Body of pancreas (tissue), 4 donors: ENCODE measurements around the gene EAPP. TPM values are rescaled to one million over a fixed set of nuclear protein-coding genes. Genes with fewer than 3 reads are reported as not detected.

Source experiments
- ATAC-seq: fragments of 150-250 bp; one replicate; pipeline ENCODE4 v1.9.1; 2016
- DNase-seq, 4 donors: peaks; one replicate each; pipeline ENCODE4 v3.0.0-alpha.2; 2019
- H3K27ac ChIP-seq, 4 donors: fragments of 200-600 bp; sonication (generic); 1 replicate in 3 of 4; 2 replicates in 1 of 4; pipeline versions ENCODE4 v1.5.1 to v1.6.1; 2016 to 2019; ENCODE audit warnings: mild to moderate bottlenecking in 1 of 4, mixed read lengths in 1 of 4, moderate library complexity in 1 of 4
- H3K27me3 ChIP-seq, 2 donors: fragments of 200-600 bp; sonication (generic); one replicate each; pipeline ENCODE4 v1.6.0; 2016; ENCODE audit warnings: mild to moderate bottlenecking in 1 of 2
- H3K36me3 ChIP-seq, 2 donors: fragments of 200-600 bp; sonication (generic); replicated peaks in 1 of 2; 2 replicates each; pipeline ENCODE4 v1.5.1; 2016; ENCODE audit warnings: low read depth in 2 of 2; ENCODE audit not compliant: insufficient read depth in 1 of 2
- H3K4me1 ChIP-seq: fragments of 200-600 bp; sonication (generic); one replicate; pipeline ENCODE4 v1.6.0; 2016
- H3K4me3 ChIP-seq, 2 donors: fragments of 200-600 bp; sonication (generic); 1 replicate in 1 of 2; 2 replicates in 1 of 2; pipeline ENCODE4 v1.5.1; 2016 to 2019
- H3K9me3 ChIP-seq, 3 donors: fragments of 200-600 bp; sonication (generic); 1 replicate in 2 of 3; 2 replicates in 1 of 3; pipeline ENCODE4 v1.5.1; 2016
- CTCF ChIP-seq, 7 experiments: fragments of 450-650 bp in 4 of 7; fragments of 200-600 bp in 3 of 7; sonication (generic) in 3 of 7; IDR thresholded peaks; one replicate each; pipeline ENCODE4 v1.5.1; 2016 to 2019; ENCODE audit warnings: antibody characterized with exemption in 7 of 7
- POLR2A ChIP-seq, 3 donors: fragments of 450-650 bp; IDR thresholded peaks; one replicate each; pipeline ENCODE4 v1.6.1; 2016; ENCODE audit warnings: antibody characterized with exemption in 3 of 3, mild to moderate bottlenecking in 2 of 3
- WGBS, 2 donors: methylation state at CpG; one replicate each; pipeline ENCODE4 v1.1.5; 2017; 5-methylcytosine and 5-hydroxymethylcytosine counted together
- intact Hi-C: fragments of 100-400 bp; cut with DNase I; formaldehyde crosslinking; loops from one replicate; pipeline ENCODE4 v1.15.1; 2023
- total RNA-seq, 2 donors: library from RNA; depleted of rRNA; stranded (reverse); fragments of >200 nt; gene quantifications; one replicate each; pipeline ENCODE4 v1.1.0, GENCODE V29; 2016

The EAPP gene
- total RNA-seq, 2 donors from 2014 or later: 11.9 to 27.8 TPM

- ATAC-seq (no peak), DNase-seq (no peak)
- TF ChIP-seq POLR2A (IDR thresholded peaks at IDR 0.05) (no peak), CTCF (IDR thresholded peaks at IDR 0.05) (no peak)
- no peaks in the 10 kb centered on the region for H3K36me3 ChIP-seq
- H3K9me3 ChIP-seq: no peaks in the 10 kb centered on the region
- H3K4me1 ChIP-seq: no peaks in the 10 kb centered on the region
- intact Hi-C loops: no loop called here
- H3K4me3 ChIP-seq: no peak overlapping the region
- H3K27ac ChIP-seq: no peak overlapping the region
- H3K27me3 ChIP-seq: no peaks in the 10 kb centered on the region
- 89% methylated on average over 4 of the region's 6 CpGs for WGBS, 2 donors
These were observed 64.3 kb downstream of the EAPP start for GRCh38 chr14:34475163-34475562.

GRCh38 chr14:34474187-34474679 lies 65.3 kb downstream of the EAPP start:
- ATAC-seq: no peak
- WGBS, 2 donors: 85 to 87% methylated on average over 2 of the region's 2 CpGs
- Histone ChIP-seq H3K36me3 (no peaks in the 10 kb centered on the region), H3K27ac (no peak overlapping the region), H3K4me1 (no peaks in the 10 kb centered on the region), H3K9me3 (no peaks in the 10 kb centered on the region), H3K27me3 (no peaks in the 10 kb centered on the region), H3K4me3 (no peak overlapping the region)
- DNase-seq: no peak
- intact Hi-C loops: no loop called here
- TF ChIP-seq POLR2A (IDR thresholded peaks at IDR 0.05) (no peak), CTCF (IDR thresholded peaks at IDR 0.05) (no peak)

- no peak overlapping the region for H3K4me3 ChIP-seq
- no peak overlapping the region for H3K27ac ChIP-seq
- no peaks in the 10 kb centered on the region for H3K36me3 ChIP-seq
- no peaks in the 10 kb centered on the region for H3K4me1 ChIP-seq
- no peaks in the 10 kb centered on the region for H3K9me3 ChIP-seq
- no peaks in the 10 kb centered on the region for H3K27me3 ChIP-seq
- intact Hi-C loops: no loop called here
- ATAC-seq: no peak
- WGBS, 2 donors: 71 to 78% methylated on average over 6 of the region's 6 CpGs
- no peak for DNase-seq
- TF ChIP-seq POLR2A (IDR thresholded peaks at IDR 0.05) (no peak), CTCF (IDR thresholded peaks at IDR 0.05) (no peak)
These were observed 66.7 kb downstream of the EAPP start for GRCh38 chr14:34472706-34473279.

- Histone ChIP-seq H3K4me3 (no peak overlapping the region), H3K4me1 (no peaks in the 10 kb centered on the region), H3K27me3 (no peaks in the 10 kb centered on the region), H3K27ac (no peak overlapping the region), H3K9me3 (no peaks in the 10 kb centered on the region), H3K36me3 (no peaks in the 10 kb centered on the region)
- intact Hi-C loops: no loop called here
- DNase-seq: no peak
- TF ChIP-seq POLR2A (IDR thresholded peaks at IDR 0.05) (no peak), CTCF (IDR thresholded peaks at IDR 0.05) (no peak)
- ATAC-seq: no peak
These were observed 69.2 kb downstream of the EAPP start for GRCh38 chr14:34470319-34470718.

GRCh38 chr14:34466691-34467090 lies 72.8 kb downstream of the EAPP start:
- H3K36me3 ChIP-seq: no peaks in the 10 kb centered on the region
- TF ChIP-seq POLR2A (IDR thresholded peaks at IDR 0.05) (no peak), CTCF (IDR thresholded peaks at IDR 0.05) (no peak)
- H3K27me3 ChIP-seq: no peaks in the 10 kb centered on the region
- intact Hi-C loops: no loop called here
- DNase-seq (no peak), ATAC-seq (no peak)
- H3K27ac ChIP-seq: no peak overlapping the region
- peaks cover 6% of the 10 kb centered on the region for H3K4me1 ChIP-seq
- no peaks in the 10 kb centered on the region for H3K9me3 ChIP-seq
- 87% methylated on average over 2 of the region's 2 CpGs for WGBS, 2 donors
- no peak overlapping the region for H3K4me3 ChIP-seq
